Stimulated activated CD8-positive, alpha-beta memory T cell treated with anti-CD3 and anti-CD28 coated beads, Interleukin-7, amount 100 ng/mL, for 24 hours (primary cell): Measurements from ENCODE around the gene ZNF609.

Source experiments
- DNase-seq: peaks from one replicate; pipeline ENCODE4 v3.0.0-alpha.2; 2020; ENCODE audit warnings: low read depth

ZNF609 gene

DNA sequence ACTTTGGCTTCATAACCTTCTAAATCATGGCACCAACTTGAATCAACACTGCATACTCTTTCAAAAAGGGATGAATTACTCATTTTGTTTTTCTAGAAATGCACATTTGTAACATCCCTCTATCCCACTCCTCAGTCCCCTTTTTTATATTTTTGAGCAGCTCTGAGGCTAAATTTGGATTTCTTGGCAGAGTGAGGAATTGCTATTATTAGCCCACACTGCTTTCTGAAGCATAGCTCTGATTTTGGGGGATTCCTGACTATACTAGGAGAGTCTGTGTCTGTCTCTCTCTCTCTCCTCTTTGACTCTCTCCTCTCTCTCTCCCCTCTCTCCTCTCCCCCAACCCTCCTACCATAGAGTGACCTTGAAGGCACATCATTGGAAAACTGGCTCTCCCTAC lies 238.4 kb downstream of the ZNF609 start:
- no peak for DNase-seq

DNA sequence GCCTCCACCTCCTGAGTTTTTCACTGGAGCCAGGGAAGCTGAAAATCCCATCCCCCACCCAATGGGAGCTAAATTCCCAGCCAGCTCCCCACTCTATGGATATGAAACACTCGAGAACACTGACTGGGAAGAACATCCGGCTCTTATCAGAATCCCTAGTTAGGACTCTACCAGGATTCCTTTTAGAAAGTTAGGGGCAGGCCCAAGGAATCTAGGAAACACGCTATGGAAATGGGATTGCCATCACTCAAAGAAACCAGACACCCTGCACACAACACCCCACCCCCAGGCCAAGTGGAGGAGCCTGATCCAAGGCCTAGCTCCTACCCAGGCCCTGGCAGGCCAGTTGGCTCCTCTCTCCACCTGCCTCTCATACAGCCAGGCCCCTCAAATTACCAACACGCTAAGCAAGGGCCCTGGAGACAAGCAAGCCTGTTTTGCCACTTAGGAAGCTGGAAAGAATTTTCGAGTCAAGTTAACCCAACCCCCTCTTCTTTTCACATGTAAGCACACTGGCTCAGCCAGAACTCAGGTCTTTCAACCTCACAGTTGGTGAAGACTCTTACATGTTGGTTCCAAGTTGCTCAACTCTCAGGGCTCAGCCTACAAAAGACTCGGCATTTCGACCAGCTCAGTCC lies 239.5 kb downstream of the ZNF609 start:
- DNase-seq = no peak

GRCh38 chr15:64701051-64701450 lies 240.7 kb downstream of the ZNF609 start:
- DNase-seq = no peak

DNA sequence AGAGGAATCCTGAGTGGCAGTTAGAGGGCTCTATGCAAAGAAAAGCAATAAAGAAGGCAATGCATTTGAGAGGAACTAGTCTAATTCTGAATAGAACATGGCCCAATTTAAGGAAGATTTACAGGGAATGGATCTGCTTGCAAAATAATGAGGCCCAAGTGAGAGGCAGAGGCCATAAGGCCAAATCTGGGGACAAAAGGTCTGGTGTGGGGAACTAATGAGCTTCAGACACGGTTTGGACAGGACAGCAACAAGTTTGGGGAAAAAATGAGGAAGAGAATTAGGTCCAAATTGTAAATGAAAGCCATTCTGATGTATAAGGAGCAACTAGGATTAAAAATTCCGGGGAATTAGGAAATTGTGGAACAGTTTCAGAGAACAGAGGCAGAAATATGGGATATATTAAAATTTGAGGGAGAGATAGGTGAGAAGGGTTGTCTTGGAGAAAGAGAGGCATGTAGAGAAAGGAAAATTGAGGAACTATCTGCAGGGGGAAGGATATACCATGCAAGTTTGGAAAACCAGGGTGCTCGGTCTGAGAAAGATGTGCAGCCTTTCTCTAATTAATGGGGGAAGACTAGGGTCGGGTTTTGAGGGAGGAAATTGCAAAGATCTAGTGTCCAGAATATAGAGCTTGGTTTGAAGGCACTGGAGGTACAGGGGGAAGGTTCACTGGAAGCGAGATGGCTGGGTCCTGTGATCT lies 241.3 kb downstream of the ZNF609 start:
- no peak for DNase-seq

DNA sequence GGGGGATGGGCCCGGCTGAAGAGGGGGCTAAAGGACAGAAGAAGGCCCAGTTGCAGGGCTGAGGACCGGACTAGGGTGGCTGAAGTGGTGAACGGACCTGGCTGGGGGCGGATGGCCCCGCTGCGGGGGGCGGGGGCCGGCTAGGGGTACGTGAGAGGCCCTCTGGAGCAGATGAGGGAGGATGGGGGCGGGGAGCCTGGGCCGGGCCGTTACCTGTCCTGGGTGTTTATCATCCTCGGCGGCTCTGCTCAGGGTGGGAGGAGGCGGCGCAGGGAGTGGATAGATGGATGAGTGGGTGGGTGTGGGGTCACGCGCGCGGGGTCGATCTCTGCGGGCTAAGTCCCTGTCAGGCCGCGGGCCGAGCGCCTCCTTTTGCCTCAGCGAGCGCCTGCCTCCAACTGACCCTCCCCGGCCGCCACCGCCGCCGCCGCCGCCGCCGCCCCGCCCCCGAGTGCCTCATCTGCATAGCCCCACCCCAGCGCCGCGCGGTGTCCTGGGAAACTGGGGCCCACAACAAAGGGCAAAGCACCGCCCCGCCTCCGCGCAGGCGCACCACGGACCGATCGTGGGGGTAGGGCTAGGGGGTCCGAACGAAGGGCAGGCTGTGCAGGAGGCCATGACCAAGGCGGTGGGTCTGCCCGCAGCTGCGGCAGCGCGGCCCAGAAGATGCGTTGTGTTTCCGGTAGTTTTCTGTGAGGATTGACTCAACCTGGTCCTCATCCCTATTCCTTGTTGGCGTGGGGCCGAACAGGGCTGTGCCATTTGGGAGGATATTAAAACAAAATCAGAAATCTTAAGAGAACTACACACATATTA lies 242.6 kb downstream of the ZNF609 start:
- peak; percentile 91 for DNase-seq

- no peak for DNase-seq
These were observed 243.2 kb downstream of the ZNF609 start for GRCh38 chr15:64703632-64703959.

DNA sequence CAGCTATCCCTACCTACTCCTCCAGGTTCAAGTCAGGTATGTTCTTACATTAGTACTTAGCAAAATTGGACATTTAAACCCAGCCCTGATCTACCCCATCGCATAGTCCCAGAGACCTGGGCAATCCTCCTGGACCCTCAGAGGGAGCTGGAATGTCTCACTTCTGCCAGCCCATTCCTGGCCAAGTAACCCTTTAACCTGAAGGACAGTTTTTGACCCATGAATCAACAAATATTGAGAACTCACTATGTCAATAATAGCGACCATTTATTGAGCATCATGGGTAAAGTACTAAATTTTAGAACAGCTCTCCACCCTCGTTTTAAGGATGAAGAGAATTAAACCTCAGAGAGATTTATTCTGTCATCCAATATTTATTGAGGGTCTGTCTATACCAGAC lies 244.6 kb downstream of the ZNF609 start:
- DNase-seq = no peak

DNA sequence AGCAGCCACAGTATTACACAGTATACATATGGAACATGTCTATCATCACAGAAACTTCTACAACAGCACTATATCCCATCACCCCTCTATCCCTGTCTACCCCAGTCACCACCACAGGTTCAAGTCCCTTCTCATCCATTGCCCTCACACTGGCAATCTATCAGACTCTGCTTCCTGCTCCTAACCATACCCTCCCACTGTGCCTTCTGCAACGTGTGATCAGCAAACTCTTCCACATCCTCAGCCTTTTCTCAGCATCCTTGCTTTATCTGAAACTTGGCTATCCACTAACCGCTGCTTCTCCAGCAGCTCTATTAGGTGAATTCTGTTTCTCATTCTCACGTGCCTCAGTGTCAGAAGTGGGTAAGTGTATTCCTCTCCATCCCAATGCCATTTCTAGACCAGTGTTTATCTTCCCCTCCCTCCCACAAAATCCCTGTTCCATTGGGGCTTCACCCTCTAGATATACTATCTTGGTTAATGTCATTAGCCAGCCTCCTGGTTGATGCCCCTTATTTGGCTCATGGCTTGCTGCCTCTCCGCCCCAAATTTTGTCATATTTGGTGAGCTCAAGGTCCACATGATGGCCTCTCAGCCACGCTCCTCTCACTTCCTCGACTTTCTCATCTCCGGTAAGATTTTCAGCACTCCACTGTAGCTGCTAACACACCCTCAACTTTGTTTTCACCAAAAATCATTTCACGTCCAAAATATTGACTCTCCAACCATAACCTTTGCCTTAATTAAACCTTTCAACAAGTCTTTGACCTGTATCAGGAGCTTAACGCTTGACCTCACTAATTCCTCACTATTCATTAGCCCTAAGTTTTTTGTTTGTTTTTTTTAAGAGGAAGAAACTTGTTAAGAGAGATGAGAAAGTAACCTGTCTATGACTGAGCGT lies 245.9 kb downstream of the ZNF609 start:
- DNase-seq = no peak

DNA sequence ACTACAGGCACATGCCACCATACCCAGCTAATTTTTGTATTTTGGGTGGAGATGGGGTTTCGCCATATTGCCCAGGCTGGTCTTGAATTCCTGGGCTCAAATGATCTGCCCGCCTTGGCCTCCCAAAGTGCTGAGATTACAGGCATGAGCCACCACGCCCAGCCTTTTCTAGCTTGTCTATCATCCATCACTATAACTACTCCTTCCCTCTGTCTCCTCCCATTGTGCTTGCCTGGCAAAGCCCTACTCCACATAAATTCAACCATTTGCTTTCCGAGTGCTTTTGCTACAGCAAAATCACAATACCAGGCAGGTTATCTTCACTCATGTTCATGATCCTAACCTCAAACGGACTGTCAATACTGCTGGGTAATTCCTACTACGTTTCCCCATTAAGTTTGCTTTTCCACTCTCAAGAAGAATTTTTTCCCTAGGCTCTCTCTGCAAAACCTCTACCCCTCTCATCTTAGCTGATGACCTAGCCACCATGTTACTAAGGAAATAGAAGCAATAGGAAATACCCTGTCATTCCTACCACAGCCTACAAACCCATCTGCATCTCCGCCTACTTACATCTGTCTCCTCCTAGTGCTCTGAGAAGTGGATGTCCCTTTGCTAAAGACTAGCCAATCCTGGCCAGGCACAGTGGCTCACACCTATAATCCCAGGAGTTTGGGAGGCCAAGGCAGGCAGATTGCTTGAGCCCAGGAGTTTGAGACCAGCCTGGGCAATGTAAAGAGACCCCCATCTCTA lies 250.5 kb downstream of the ZNF609 start:
- DNase-seq = no peak

GRCh38 chr15:64712353-64712752 lies 252.0 kb downstream of the ZNF609 start:
- DNase-seq = no peak

DNA sequence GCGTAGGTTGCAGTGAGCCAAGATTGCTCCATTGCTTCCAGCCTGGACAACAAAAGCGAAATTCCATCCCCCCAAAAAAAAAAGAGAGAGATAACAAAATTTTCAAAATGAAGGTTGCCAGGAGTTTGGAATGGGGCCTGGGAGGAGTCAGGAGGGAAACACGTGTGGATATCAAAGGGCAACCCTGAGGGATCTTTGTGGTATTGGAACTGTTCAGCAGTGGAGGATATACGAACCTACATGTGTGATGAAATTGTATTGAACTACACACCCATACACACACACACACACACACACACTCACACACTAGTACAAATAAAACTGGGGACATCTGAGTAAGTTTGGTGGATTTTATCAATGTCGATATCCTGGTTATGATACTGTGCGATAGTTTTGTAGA lies 253.2 kb downstream of the ZNF609 start:
- DNase-seq = no peak

- DNase-seq = no peak
These were observed 256.1 kb downstream of the ZNF609 start for GRCh38 chr15:64716452-64716851.

DNA sequence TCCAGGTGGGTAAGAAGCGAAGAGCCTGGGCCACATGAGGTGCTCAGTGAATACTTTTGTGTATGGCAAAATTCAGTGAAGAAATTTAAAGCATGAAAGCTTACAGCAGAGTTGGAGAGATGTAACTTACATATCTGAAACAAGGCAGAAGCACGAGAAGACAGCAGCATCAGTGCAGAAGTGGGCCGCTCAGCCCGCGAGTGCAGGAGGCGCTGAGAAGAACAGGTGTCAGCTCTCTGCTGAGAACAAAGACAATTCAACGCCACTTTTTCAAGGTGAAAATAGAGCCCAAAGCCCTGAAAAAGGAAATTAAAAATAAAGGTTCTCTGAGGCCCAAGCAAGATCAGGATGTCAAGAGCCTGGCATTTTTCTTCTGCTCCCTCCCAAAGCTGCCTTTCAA lies 256.8 kb downstream of the ZNF609 start:
- no peak for DNase-seq

DNA sequence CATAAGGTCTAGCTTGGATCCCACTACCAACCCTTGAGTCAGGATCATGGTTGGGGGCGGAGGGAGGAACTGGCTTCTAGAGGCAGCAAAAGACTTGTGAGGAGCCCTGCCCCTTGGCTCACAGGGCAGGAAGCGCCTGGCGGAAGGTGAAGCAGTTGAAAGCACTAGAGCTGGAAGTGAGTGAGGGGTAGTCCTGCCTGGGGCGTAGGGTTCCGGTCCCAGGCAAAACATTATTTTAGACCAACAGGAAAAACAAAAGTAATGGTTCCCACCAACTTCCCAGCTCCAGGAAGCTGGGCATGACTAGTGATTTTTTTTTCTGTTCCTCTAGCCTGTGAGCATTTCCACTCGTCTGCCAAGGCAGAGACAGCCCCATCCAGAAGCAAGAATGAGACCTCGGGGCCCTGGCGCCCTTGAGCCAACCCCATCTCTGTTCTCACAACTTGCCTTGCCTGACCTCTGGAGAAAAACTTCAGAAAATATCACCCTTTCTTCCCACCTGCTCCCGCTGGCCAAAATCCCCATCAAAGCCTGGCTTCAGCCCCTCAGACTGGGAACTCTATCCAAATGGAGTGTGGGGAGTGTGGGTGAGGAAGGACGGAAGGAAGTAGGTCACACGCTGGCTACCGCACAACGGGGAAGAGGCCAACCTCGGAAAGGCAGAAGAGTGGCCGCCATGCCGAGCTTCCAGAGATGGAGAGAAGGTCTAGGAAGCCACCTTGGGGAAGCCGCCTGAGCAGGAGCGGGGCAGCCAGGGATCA lies 257.5 kb downstream of the ZNF609 start:
- DNase-seq = no peak

DNA sequence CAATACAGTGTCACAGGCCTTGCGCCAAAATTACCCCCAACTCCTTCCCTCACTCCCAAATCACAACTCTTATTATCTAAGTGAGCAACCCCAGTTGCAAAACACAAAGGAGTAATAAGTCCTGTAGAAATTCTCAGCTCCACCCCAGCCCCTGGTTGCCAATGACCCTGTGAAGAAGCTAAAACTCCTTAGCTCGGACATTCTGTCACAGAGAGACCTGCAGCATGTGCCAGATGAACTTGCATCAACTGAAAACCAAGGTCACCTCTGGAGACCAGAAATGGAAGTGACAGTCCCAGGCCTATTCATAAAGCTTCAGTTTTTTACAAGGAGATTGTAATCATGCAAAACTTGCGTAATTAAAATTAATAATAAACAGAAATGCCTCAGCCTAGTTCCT lies 259.8 kb downstream of the ZNF609 start:
- no peak for DNase-seq

DNA sequence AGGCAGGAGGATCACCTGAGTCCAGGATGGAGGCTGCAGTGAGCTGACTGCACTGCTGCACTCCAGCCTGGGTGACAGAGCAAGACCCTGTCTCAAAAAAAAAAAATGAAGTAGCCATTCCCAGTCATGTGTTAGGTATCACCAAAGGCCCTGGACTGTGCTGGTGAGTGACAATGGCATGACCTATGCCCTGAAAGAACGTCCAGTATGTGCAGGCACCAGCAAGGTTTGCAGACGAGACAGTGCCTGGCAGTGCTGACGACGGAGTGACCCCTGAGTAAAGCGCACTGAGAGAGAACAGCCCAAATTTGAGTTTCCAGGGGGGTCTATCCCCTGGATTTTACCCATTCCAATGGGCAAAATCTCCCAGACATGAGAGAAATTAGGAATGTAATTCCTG lies 269.8 kb downstream of the ZNF609 start:
- no peak for DNase-seq

DNA sequence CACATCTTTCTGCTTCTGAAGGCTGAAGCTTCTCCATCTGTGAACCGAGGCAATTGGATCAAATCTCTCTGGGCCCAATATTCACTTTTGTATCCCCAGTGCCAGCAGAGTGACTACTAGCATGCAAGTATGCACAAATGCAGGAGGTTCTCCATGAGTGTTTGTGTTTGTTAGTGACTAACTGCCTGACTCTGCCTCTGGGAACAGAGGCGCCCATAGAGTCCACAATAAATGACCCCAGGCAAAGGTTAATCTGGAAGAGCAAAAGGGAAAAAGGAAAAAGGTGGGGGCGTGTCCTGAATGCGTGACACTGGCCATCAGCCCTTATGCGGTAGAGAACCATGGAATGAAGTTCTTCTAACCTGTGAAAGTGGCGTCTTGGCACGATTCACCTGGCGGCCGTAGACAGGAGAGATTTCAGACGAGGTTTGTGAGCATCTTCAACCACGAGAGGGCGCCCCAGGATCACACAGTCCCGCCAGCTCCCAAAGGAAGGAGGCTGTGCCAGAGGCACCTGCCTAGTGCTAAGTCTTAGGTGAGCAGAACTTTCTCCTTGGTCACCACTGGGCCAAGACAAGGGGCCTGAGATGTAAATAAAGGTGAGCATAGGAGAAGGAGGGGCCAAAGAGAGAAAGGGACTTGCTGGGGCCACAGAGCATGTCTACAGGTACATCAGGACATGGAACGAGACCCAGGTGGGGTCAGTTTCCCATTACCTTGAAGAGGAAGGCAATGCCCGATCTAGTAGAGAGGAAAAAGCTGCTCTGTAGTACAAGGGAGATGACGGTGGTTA lies 270.8 kb downstream of the ZNF609 start:
- DNase-seq = peak; percentile 79

- DNase-seq = no peak
These were observed 271.4 kb downstream of the ZNF609 start for GRCh38 chr15:64731805-64732151.

DNA sequence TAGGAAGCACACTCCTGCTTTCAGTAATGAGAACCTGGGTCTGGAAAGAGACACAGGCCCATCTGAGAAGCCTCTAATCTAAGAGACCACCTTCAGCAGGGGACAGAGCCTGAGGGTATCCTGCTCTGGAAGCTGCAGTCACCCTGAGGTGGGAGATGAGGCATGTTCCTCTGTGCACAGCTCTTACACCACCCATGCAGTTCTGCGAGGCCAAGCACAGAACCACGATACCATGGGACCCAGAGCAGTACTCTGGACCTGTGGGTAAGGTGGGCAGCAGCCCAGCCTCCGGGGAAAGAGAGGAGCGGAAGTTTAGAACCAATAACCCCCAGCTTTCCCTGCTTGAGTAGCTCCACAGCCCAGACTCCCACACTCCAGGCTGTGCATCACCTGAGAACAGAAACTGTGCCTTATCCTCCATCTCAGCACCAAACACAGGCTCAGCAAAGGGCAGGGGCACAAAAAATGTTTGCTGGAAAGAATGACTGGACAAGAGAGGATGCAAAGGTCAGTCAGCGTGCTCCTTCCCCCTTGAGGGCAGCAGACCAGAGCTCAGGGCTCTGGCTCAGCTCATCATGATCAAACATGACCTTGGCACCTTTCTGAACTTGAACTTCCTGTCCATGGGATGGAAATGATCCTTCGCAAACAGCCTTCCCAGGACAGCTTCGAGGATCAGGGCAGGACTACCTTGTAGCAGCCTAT lies 271.9 kb downstream of the ZNF609 start:
- no peak for DNase-seq
